GM12892 (cell line): ENCODE results near the gene AAK1.

Experiments used
- POLR2A ChIP-seq: IDR thresholded peaks from 2 replicates; pipeline ENCODE4 v1.6.1; 2011; ENCODE audit warnings: low read depth, low read length, control low read depth
- TAF1 ChIP-seq: IDR thresholded peaks from 2 replicates; pipeline ENCODE4 v1.6.1; 2011; ENCODE audit warnings: low read depth, mild to moderate bottlenecking, control low read depth, low read length, borderline replicate concordance

- TF ChIP-seq TAF1 (no peak), POLR2A (no peak)
These were observed 104.0 kb downstream of the AAK1 start for GRCh38 chr2:69539549-69539908.
